ENCODE data around the gene PLA2G6.
"Not testable (repeated sequence)": the region's sequence is repeated elsewhere in the genome, so short reads cannot be mapped to it uniquely, and the experiment has no call there.

PLA2G6 gene

GRCh38 chr22:38129021-38129420 lies 52.6 kb downstream of the PLA2G6 start:
- no peak for DNase-seq

GRCh38 chr22:38127869-38128268 lies 53.8 kb downstream of the PLA2G6 start:
- no peak for DNase-seq

GRCh38 chr22:38126928-38127668 lies 54.5 kb downstream of the PLA2G6 start:
- DNase-seq = no peak

GRCh38 chr22:38125751-38126201 lies 55.9 kb downstream of the PLA2G6 start:
- DNase-seq = no peak

- no peak for DNase-seq
Measured at GRCh38 chr22:38125038-38125610, 56.5 kb downstream of the PLA2G6 start.

GRCh38 chr22:38124236-38124974 lies 57.2 kb downstream of the PLA2G6 start:
- no peak for DNase-seq

GRCh38 chr22:38122616-38123015 lies 59.0 kb downstream of the PLA2G6 start:
- no peak for DNase-seq

- no peak for DNase-seq
Measured at GRCh38 chr22:38120359-38121110, 61.1 kb downstream of the PLA2G6 start.

GRCh38 chr22:38118747-38119146 lies 62.9 kb downstream of the PLA2G6 start:
- DNase-seq = not testable (repeated sequence)

GRCh38 chr22:38118182-38118581 lies 63.4 kb downstream of the PLA2G6 start:
- no peak for DNase-seq

- DNase-seq = not testable (repeated sequence)
Measured at GRCh38 chr22:38117556-38117955, 64.1 kb downstream of the PLA2G6 start.

GRCh38 chr22:38115423-38116205 lies 66.0 kb downstream of the PLA2G6 start:
- DNase-seq = no peak

GRCh38 chr22:38114484-38115398 lies 66.9 kb downstream of the PLA2G6 start:
- peak; percentile 80 for DNase-seq

GRCh38 chr22:38112381-38112780 lies 69.2 kb downstream of the PLA2G6 start:
- DNase-seq = no peak

- no peak for DNase-seq
Measured at GRCh38 chr22:38111925-38112355, 69.7 kb downstream of the PLA2G6 start.

GRCh38 chr22:38110863-38111852 lies 70.5 kb downstream of the PLA2G6 start:
- no peak for DNase-seq

- no peak for DNase-seq
Measured at GRCh38 chr22:38110008-38110862, 71.4 kb downstream of the PLA2G6 start, which contains the start of gene BAIAP2L2. BAIAP2L2 (minus strand) TSS chr22:38110684; CDS start chr22:38110525, 159 bp downstream.

GRCh38 chr22:38109371-38110001 lies 72.1 kb downstream of the PLA2G6 start:
- no peak for DNase-seq

Data from stimulated activated CD4-positive, alpha-beta T cell treated with anti-CD3 and anti-CD28 coated beads, Interleukin-4, amount 100 ng/mL, for 1 hour (primary cell).